Measurements from ENCODE around the gene VLDLR.
"Not testable (repeated sequence)": the region's sequence is repeated elsewhere in the genome, so short reads cannot be mapped to it uniquely, and the experiment has no call there.

The VLDLR gene

GRCh38 chr9:2664174-2665065 lies 42.8 kb downstream of the VLDLR start:
- no peak for DNase-seq

GRCh38 chr9:2666569-2666968 lies 45.0 kb downstream of the VLDLR start:
- no peak for DNase-seq

GRCh38 chr9:2673161-2673560 lies 51.6 kb downstream of the VLDLR start:
- no peak for DNase-seq

GRCh38 chr9:2674141-2674824 lies 52.7 kb downstream of the VLDLR start:
- DNase-seq = no peak

GRCh38 chr9:2675834-2676233 lies 54.2 kb downstream of the VLDLR start:
- DNase-seq = no peak

- no peak for DNase-seq
Observed at GRCh38 chr9:2676466-2676865, 54.9 kb downstream of the VLDLR start.

- DNase-seq = no peak
Observed at GRCh38 chr9:2677915-2678889, 56.6 kb downstream of the VLDLR start.

GRCh38 chr9:2679011-2679410 lies 57.4 kb downstream of the VLDLR start:
- no peak for DNase-seq

- no peak for DNase-seq
Observed at GRCh38 chr9:2681981-2682380, 60.4 kb downstream of the VLDLR start.

- DNase-seq = no peak
Observed at GRCh38 chr9:2686911-2687310, 65.3 kb downstream of the VLDLR start.

- DNase-seq = no peak
Observed at GRCh38 chr9:2688636-2689035, 67.0 kb downstream of the VLDLR start.

GRCh38 chr9:2691212-2691611 lies 69.6 kb downstream of the VLDLR start:
- DNase-seq = no peak

- no peak for DNase-seq
Observed at GRCh38 chr9:2691626-2692025, 70.0 kb downstream of the VLDLR start.

- DNase-seq = no peak
Observed at GRCh38 chr9:2693056-2693455, 71.5 kb downstream of the VLDLR start.

- DNase-seq = no peak
Observed at GRCh38 chr9:2697492-2697891, 75.9 kb downstream of the VLDLR start.

- no peak for DNase-seq
Observed at GRCh38 chr9:2700398-2700797, 78.8 kb downstream of the VLDLR start.

GRCh38 chr9:2700909-2701550 lies 79.4 kb downstream of the VLDLR start:
- no peak for DNase-seq

GRCh38 chr9:2704504-2704903 lies 82.9 kb downstream of the VLDLR start:
- no peak for DNase-seq

- not testable (repeated sequence) for DNase-seq
Observed at GRCh38 chr9:2707256-2707655, 85.7 kb downstream of the VLDLR start.
